K562 (cell line): Measurements from ENCODE around the gene AAK1. TPM values are rescaled to one million over a fixed set of nuclear protein-coding genes. Genes with fewer than 3 reads are reported as not detected.

ENCODE experiments used
- ATF1 ChIP-seq, 2 experiments: fragments of 450-650 bp in 1 of 2; IDR thresholded peaks; 2 replicates each; pipeline ENCODE4 v1.6.1; 2016; ENCODE audit warnings: missing compliant biosample characterization in 1 of 2, missing genetic modification characterization in 1 of 2
- ATF7 ChIP-seq: fragments of 450-650 bp; IDR thresholded peaks from 2 replicates; pipeline ENCODE4 v1.7.1; 2014; ENCODE audit warnings: mild to moderate bottlenecking, moderate library complexity
- BRD4 ChIP-seq: fragments of 200-600 bp; sonication (generic); IDR thresholded peaks from 2 replicates; pipeline ENCODE4 v1.6.1; 2017; ENCODE audit warnings: inconsistent platforms
- CHAMP1 ChIP-seq: fragments of 450-650 bp; IDR thresholded peaks from 2 replicates; pipeline ENCODE4 v1.6.1; 2016; ENCODE audit warnings: mild to moderate bottlenecking
- CREB1 ChIP-seq, 2 experiments: sonication (generic) in 1 of 2; formaldehyde crosslinking in 1 of 2; IDR thresholded peaks; 2 replicates each; pipeline versions ENCODE4 v1.6.1 to v1.8.0; 2012 to 2022; ENCODE audit warnings: inconsistent platforms in 1 of 2, mild to moderate bottlenecking in 1 of 2, missing genetic modification reagents in 1 of 2, moderate library complexity in 1 of 2
- ELF1 ChIP-seq: fragments of 200-800 bp; sonication (Bioruptor generic); IDR thresholded peaks from 2 replicates; pipeline ENCODE4 v1.6.1; 2016; ENCODE audit warnings: missing genetic modification characterization, missing compliant biosample characterization
- FOXJ2 ChIP-seq: fragments of 200-800 bp; sonication (Bioruptor generic); IDR thresholded peaks from 2 replicates; pipeline ENCODE4 v1.6.1; 2016; ENCODE audit warnings: missing genetic modification characterization, missing compliant biosample characterization
- HCFC1 ChIP-seq: IDR thresholded peaks from 2 replicates; pipeline ENCODE4 v1.6.1; 2012; ENCODE audit warnings: low read depth, low read length, improper control_type of control experiment
- HDGF ChIP-seq: fragments of 450-650 bp; IDR thresholded peaks from 2 replicates; pipeline ENCODE4 v1.6.1; 2016
- HES1 ChIP-seq: fragments of 450-650 bp; IDR thresholded peaks from 2 replicates; pipeline ENCODE4 v1.6.1; 2016; ENCODE audit warnings: low read depth, mild to moderate bottlenecking, moderate library complexity
- IRF2 ChIP-seq: sonication (generic); formaldehyde crosslinking; IDR thresholded peaks from 2 replicates; pipeline ENCODE4 v1.8.1; 2022; ENCODE audit warnings: mild to moderate bottlenecking, missing genetic modification reagents
- LCOR ChIP-seq: sonication (generic); formaldehyde crosslinking; IDR thresholded peaks from 2 replicates; pipeline ENCODE4 v1.8.0; 2022; ENCODE audit warnings: mild to moderate bottlenecking, missing genetic modification reagents
- NBN ChIP-seq: fragments of 450-650 bp; IDR thresholded peaks from 2 replicates; pipeline ENCODE4 v1.6.1; 2016; ENCODE audit warnings: low read depth, mild to moderate bottlenecking
- NCOA1 ChIP-seq: fragments of 450-650 bp; IDR thresholded peaks from 2 replicates; pipeline ENCODE4 v1.6.1; 2016; ENCODE audit warnings: low read depth
- NCOR1 ChIP-seq: fragments of 450-650 bp; IDR thresholded peaks from 2 replicates; pipeline ENCODE4 v1.6.1; 2016; ENCODE audit warnings: mild to moderate bottlenecking, moderate library complexity
- NR1H2 ChIP-seq: sonication (generic); formaldehyde crosslinking; IDR thresholded peaks from 2 replicates; pipeline ENCODE4 v1.4.0; 2020; ENCODE audit warnings: mild to moderate bottlenecking, missing genetic modification reagents
- RBM15 ChIP-seq: fragments of 200-400 bp; formaldehyde crosslinking; IDR thresholded peaks from 2 replicates; pipeline ENCODE4 v1.6.1; 2018; ENCODE audit warnings: mild to moderate bottlenecking, low read length, moderate library complexity; ENCODE audit not compliant: insufficient read depth
- SMARCA4 ChIP-seq: fragments of 450-650 bp; IDR thresholded peaks from 2 replicates; pipeline ENCODE4 v1.6.1; 2016
- SOX6 ChIP-seq: fragments of 450-650 bp; IDR thresholded peaks from 2 replicates; pipeline ENCODE4 v1.6.1; 2014; ENCODE audit warnings: mild to moderate bottlenecking
- SRSF7 ChIP-seq: fragments of 200-400 bp; formaldehyde crosslinking; optimal IDR thresholded peaks from 2 replicates; pipeline ENCODE3; 2017; ENCODE audit warnings: mild to moderate bottlenecking, low read depth, low read length
- SUPT5H ChIP-seq: fragments of 450-650 bp; IDR thresholded peaks from 2 replicates; pipeline ENCODE4 v1.6.1; 2016
- TBL1XR1 ChIP-seq, 2 experiments: IDR thresholded peaks; 2 replicates each; pipeline ENCODE4 v1.6.1; 2012; ENCODE audit warnings: improper control_type of control experiment in 2 of 2, low read length in 2 of 2, mild to moderate bottlenecking in 1 of 2
- TCF15 ChIP-seq: fragments of 250-450 bp; sonication (Bioruptor Pico); IDR thresholded peaks from 2 replicates; pipeline ENCODE4 v1.8.0; 2022; ENCODE audit warnings: moderate library complexity, mild to moderate bottlenecking, inconsistent platforms
- TCFL5 ChIP-seq: fragments of 250-450 bp; sonication (Bioruptor Pico); conservative IDR thresholded peaks from 2 replicates; pipeline ENCODE4 v1.6.1; 2021; ENCODE audit warnings: mild to moderate bottlenecking, moderate library complexity, matching md5 sums
- TSC22D4 ChIP-seq: fragments of 450-650 bp; IDR thresholded peaks from 2 replicates; pipeline ENCODE4 v1.6.1; 2016; ENCODE audit warnings: missing genetic modification characterization, missing biosample characterization, control low read depth
- ZKSCAN8 ChIP-seq: fragments of 200-800 bp; sonication (Bioruptor generic); IDR thresholded peaks from 2 replicates; pipeline ENCODE4 v1.6.1; 2016; ENCODE audit warnings: missing genetic modification characterization, missing compliant biosample characterization
- ZNF431 ChIP-seq: sonication (generic); formaldehyde crosslinking; IDR thresholded peaks from 2 replicates; pipeline ENCODE4 v1.8.0; 2022; ENCODE audit warnings: mild to moderate bottlenecking, missing genetic modification reagents
- ZNF717 ChIP-seq: fragments of 250-450 bp; sonication (Bioruptor Pico); IDR thresholded peaks from 2 replicates; pipeline ENCODE4 v1.5.0; 2021
- polyA plus RNA-seq, 8 experiments: library from polyadenylated mRNA; depleted of rRNA in 4 of 8; stranded (reverse) in 5 of 8; unstranded in 3 of 8; fragments of >200 nt; fragmentation: Nextera tagmentation in 2 of 8; fragmentation: Illumina TruSeq in 1 of 8; extraction: Ambion mirVana in 2 of 8; extraction: Trizol in 1 of 8; gene quantifications; 2 replicates each; pipeline versions ENCODE4 v1.2.1 to v1.2.3, GENCODE V29; 2011 to 2014; ENCODE audit warnings: inconsistent platforms in 1 of 8, missing spikeins in 1 of 8
- total RNA-seq, 7 experiments: library from RNA; depleted of rRNA in 6 of 7; stranded (reverse); fragments of >200 nt in 6 of 7; fragmentation: Illumina TruSeq in 2 of 7; extraction: Trizol in 2 of 7; gene quantifications; 2 replicates each; pipeline versions ENCODE4 v1.2.1 to v1.2.3, GENCODE V29; 2011 to 2021; ENCODE audit warnings: low replicate concordance in 1 of 7

Gene AAK1
- total and polyA plus RNA-seq, 9 of the 15 experiments (the other 6 are each of a cell fraction or from before 2014, with no cell fraction given): 0.89 to 17.1 (median 6.0) TPM

- TF ChIP-seq ELF1: peak; percentile 34; the same call in 1 of the 2 replicates
- no peak for TF ChIP-seq RBM15
- TF ChIP-seq TCFL5 (CRISPR knock-in tag): no peak
- 0 out of 2 replicates have a peak, but pooled peaks have one; percentile 39 for TF ChIP-seq LCOR (CRISPR knock-in tag)
- TF ChIP-seq NR1H2 (CRISPR knock-in tag): no peak
- peak in 1 of 2 experiments; percentile 65; a peak in 1 of 4 replicates for TF ChIP-seq TBL1XR1 (IDR thresholded peaks at IDR 0.05; ENCODE audit: low read length in 2 of 2)
- TF ChIP-seq SMARCA4: peak; percentile 78
- no peak for TF ChIP-seq ZNF431
- peak; percentile 72; the same call in 1 of the 2 replicates for TF ChIP-seq FOXJ2
- TF ChIP-seq ZNF717 (CRISPR knock-in tag): no peak
- peak; percentile 67; the same call in 1 of the 2 replicates for TF ChIP-seq NCOA1
- TF ChIP-seq HCFC1: no peak
- TF ChIP-seq CHAMP1: peak; percentile 41; the same call in 1 of the 2 replicates
- TF ChIP-seq TSC22D4 (tag): no peak
- TF ChIP-seq SRSF7: no peak
- no peak for TF ChIP-seq IRF2 (CRISPR knock-in tag)
- peak; percentile 63; the same call in 1 of the 2 replicates for TF ChIP-seq NBN
- TF ChIP-seq NCOR1: 0 out of 2 replicates have a peak, but pooled peaks have one; percentile 29
- TF ChIP-seq CREB1 (IDR thresholded peaks at IDR 0.05): no peak
- no peak for TF ChIP-seq CREB1 (CRISPR knock-in tag; IDR thresholded peaks at IDR 0.05)
- peak; percentile 95 for TF ChIP-seq SOX6
- no peak for TF ChIP-seq SUPT5H
- TF ChIP-seq HDGF: 0 out of 2 replicates have a peak, but pooled peaks have one; percentile 44
- no peak for TF ChIP-seq TCF15 (CRISPR knock-in tag)
- TF ChIP-seq ATF1 (CRISPR knock-in tag; IDR thresholded peaks at IDR 0.05): no peak
- peak; percentile 56 for TF ChIP-seq ATF1 (tag; IDR thresholded peaks at IDR 0.05)
- 0 out of 2 replicates have a peak, but pooled peaks have one; percentile 54 for TF ChIP-seq BRD4
- TF ChIP-seq ATF7: peak; percentile 98
- TF ChIP-seq ZKSCAN8 (CRISPR knock-in tag): 0 out of 2 replicates have a peak, but pooled peaks have one; percentile 26
- TF ChIP-seq HES1: peak; percentile 54; the same call in 1 of the 2 replicates
Observed at GRCh38 chr2:69683170-69683971, 39.8 kb upstream of the AAK1 start (continued).
